Stimulated activated memory B cell treated with anti-CD40 and anti-IgM and Interleukin-4, amounts not matched to agents 10 μg/mL and 1 μg/mL and 100 μg/mL, for 72 hours (primary cell): ENCODE results near the gene P2RX6.
"Not testable (repeated sequence)": the region's sequence is repeated elsewhere in the genome, so short reads cannot be mapped to it uniquely, and the experiment has no call there.

Experiments
- ATAC-seq: fragments of 150-1000 bp; cut with Tn5 transposase; 2 replicates; pipeline ENCODE4 v1.10.0; 2021
- H3K27ac Mint-ChIP-seq: one replicate; pipeline ENCODE4 v1.8.0; 2022; ENCODE audit warnings: mild to moderate bottlenecking, mixed read lengths
- H3K27me3 Mint-ChIP-seq: one replicate; pipeline ENCODE4 v1.8.0; 2022; ENCODE audit warnings: mixed read lengths
- H3K36me3 Mint-ChIP-seq: one replicate; pipeline ENCODE4 v1.8.0; 2022; ENCODE audit warnings: mixed read lengths
- H3K4me1 Mint-ChIP-seq: one replicate; pipeline ENCODE4 v1.8.0; 2022; ENCODE audit warnings: mixed read lengths
- H3K4me3 Mint-ChIP-seq: one replicate; pipeline ENCODE4 v1.8.0; 2022; ENCODE audit warnings: mild to moderate bottlenecking, moderate library complexity, mixed read lengths
- H3K9me3 Mint-ChIP-seq: one replicate; pipeline ENCODE4 v1.8.0; 2022; ENCODE audit warnings: mixed read lengths

P2RX6 gene

DNA sequence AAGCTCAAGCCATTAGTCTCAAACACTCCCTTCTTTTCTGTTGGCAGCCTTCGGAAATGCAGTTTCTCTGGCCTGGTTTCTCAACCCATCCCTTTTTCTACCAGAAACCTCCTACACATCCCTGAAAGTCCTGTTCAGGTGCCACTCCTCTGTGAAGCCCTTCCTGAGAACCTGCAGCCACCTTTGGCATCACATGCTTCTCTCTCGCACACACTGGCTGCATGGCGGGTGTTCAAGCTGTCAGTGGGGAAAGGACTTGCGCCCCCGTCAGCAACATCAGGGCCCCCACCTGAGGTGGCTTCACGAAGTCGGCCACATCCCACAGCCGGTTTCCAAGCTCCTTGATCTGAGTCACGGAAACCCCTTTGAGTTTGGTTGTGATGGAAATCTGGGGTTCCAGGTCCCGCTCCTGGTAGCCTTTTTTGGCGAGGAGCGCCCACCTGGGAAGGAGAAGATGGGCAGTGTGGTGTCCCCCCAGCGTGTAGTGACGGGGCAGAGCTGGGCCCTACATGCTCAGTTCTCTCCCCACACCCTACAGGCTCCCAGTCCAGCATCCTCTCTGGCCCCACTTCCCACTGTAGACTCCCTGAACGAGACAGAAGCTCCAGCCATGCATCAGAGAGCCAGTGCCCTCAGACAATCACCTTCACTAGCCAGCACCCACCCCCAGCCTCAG, 29.0 kb downstream of the P2RX6 start:
- ATAC-seq, result no peak
- peaks cover 33% of the 10 kb centered on the region for H3K4me1 Mint-ChIP-seq
- H3K36me3 Mint-ChIP-seq, result no peaks in the 10 kb centered on the region
- H3K9me3 Mint-ChIP-seq, result no peaks in the 10 kb centered on the region
- H3K27me3 Mint-ChIP-seq, result peaks cover 53% of the 10 kb centered on the region
- no peak overlapping the region for H3K27ac Mint-ChIP-seq
- H3K4me3 Mint-ChIP-seq, result no peak overlapping the region

DNA sequence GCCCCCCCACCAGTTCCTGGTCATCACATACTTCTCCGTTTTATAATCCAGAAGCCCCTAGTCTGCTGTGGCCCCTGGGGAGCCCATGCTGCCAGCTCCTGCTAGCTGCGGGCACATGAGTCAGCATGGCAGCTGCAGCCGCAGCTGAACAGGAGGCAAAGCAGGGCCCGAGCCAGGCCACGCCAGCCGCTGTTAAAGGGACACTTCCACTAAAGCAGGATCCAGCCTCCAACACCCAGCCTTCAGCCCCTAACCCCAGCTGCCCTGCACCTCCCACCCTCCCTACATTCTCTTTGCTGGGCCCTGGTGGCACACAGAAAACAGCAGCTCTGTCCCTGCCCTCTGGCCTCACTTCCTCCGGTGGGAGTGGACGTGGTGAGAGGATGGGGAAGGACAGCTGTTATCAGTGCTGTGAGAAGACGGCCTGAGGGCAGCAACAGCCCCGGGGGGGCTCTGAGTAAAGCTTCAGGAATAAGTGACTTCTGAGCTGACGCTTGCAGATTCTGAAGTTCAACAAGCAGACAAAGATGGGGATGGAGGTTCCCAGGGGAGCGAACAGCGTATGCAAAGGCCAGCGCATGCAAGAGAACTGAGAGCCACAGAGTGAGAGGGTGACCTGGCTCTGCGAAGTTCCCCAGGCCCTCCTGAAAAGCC, 30.1 kb downstream of the P2RX6 start:
- peaks cover 47% of the 10 kb centered on the region for H3K27me3 Mint-ChIP-seq
- ATAC-seq, result peak; percentile 49
- peaks cover 33% of the 10 kb centered on the region for H3K4me1 Mint-ChIP-seq
- peak overlapping the region; percentile 88 for H3K4me3 Mint-ChIP-seq
- H3K27ac Mint-ChIP-seq, result peak overlapping the region; percentile 78
- no peaks in the 10 kb centered on the region for H3K9me3 Mint-ChIP-seq
- H3K36me3 Mint-ChIP-seq, result no peaks in the 10 kb centered on the region

- Mint-ChIP-seq H3K36me3 (no peaks in the 10 kb centered on the region), H3K4me3 (peak within 1 kb of the TSS; percentile 88)
Measured at GRCh38 chr22:21045585-21046294, 30.8 kb downstream of the P2RX6 start, which contains the start of gene LRRC74B. Gene LRRC74B (plus strand): TSS chr22:21045946. CDS start chr22:21045987, 41 bp downstream.

GRCh38 chr22:21047035-21047661, 32.2 kb downstream of the P2RX6 start:
- Mint-ChIP-seq H3K36me3 (no peaks in the 10 kb centered on the region), H3K9me3 (no peaks in the 10 kb centered on the region), H3K4me1 (peaks cover 39% of the 10 kb centered on the region), H3K4me3 (no peak overlapping the region), H3K27me3 (peaks cover 48% of the 10 kb centered on the region), H3K27ac (no peak overlapping the region)
- ATAC-seq, result no peak

More at GRCh38 chr22:21045585-21046294, 30.8 kb downstream of the P2RX6 start, which contains the start of gene LRRC74B:
- Mint-ChIP-seq H3K9me3 (no peaks in the 10 kb centered on the region), H3K27ac (peak within 1 kb of the TSS; percentile 78), H3K27me3 (peaks cover 43% of the 10 kb centered on the region), H3K4me1 (peaks cover 33% of the 10 kb centered on the region)
- ATAC-seq, result peak; percentile 95

DNA sequence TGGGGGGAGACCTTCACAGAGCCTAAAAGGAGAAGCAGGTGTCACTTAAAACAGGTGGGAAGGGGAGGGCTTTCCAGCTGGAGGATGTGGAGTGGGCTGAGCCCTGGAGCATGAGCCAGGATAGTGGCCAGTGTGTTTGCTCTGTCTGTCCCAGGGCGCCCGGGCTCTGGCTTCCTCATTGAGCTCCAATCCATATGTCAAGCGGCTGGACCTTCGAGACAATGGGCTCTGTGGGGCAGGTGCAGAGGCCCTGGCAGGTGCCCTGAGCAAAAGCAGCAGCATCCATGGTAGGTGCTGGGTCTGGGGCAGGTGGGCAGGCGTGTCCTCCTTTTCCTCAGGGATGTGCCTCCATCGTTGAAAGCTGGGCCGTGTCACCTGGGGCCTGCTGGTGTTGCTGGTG, 32.8 kb downstream of the P2RX6 start:
- Mint-ChIP-seq H3K36me3 (no peaks in the 10 kb centered on the region), H3K9me3 (no peaks in the 10 kb centered on the region), H3K27ac (no peak overlapping the region), H3K4me1 (peaks cover 39% of the 10 kb centered on the region), H3K4me3 (no peak overlapping the region), H3K27me3 (peaks cover 44% of the 10 kb centered on the region)
- no peak for ATAC-seq

DNA sequence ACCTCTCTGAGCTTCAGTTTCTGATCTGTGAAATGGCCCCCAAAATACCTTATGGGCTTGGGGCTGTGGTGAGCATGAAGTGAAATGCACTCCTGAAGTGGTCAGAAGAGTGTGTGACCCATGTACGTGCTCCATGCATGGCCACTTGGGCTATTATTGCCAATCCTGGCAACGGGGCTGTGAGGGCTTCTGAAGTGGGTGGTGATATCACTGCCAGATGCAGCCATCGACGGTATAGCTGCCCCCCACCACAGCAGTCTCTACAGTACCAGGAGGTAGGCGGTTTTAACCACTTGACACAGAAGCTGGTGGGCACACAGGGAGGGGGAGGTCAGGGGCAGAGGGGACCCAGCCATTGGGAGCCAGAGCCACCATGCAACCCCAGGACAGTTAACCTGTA, 33.5 kb downstream of the P2RX6 start:
- H3K27ac Mint-ChIP-seq, H3K4me3 Mint-ChIP-seq, H3K9me3 Mint-ChIP-seq, H3K36me3 Mint-ChIP-seq, ATAC-seq: not testable (repeated sequence)
- Mint-ChIP-seq H3K4me1 (peaks cover 31% of the 10 kb centered on the region), H3K27me3 (peaks cover 44% of the 10 kb centered on the region)

- peaks cover 26% of the 10 kb centered on the region for H3K4me1 Mint-ChIP-seq
- H3K36me3 Mint-ChIP-seq, ATAC-seq, H3K9me3 Mint-ChIP-seq, H3K27ac Mint-ChIP-seq, H3K4me3 Mint-ChIP-seq: not testable (repeated sequence)
- peaks cover 44% of the 10 kb centered on the region for H3K27me3 Mint-ChIP-seq
Measured at GRCh38 chr22:21048965-21049364, 34.0 kb downstream of the P2RX6 start.

DNA sequence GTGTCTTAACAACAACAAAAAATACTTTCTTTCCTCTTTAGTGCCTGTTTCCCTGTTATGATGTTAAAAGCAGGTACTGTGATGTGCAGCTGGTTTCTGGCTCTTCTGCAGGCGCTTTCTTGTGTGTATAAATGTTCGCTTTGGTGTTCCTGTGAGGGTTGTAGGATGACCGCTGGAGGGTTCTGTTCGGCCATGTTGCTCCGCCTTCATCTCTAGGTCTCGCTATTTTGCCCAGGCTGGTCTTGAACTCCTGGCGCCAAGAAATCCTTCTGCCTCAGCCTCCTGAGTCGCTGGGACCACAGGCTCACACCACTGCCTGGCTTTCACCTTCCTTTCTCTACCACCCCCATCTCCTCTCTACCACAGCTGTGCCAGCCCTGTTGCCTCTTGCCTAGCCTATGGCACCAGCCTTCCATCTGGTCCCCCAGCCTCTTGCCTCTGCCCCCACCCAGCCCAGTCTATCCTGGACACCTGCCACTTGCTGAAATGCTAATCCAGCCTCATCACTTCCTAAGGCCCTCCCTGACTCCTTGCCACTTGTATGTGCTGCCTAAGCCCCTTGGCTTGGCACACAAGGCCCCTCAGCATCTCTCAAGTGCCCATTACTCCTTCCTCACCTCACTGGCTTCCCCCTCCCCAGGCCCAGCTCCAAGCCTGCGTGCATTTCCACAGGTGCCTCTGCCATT, 36.3 kb downstream of the P2RX6 start:
- no peak overlapping the region for H3K4me3 Mint-ChIP-seq
- H3K9me3 Mint-ChIP-seq, result no peaks in the 10 kb centered on the region
- peaks cover 43% of the 10 kb centered on the region for H3K27me3 Mint-ChIP-seq
- peaks cover 16% of the 10 kb centered on the region for H3K4me1 Mint-ChIP-seq
- no peak overlapping the region for H3K27ac Mint-ChIP-seq
- no peaks in the 10 kb centered on the region for H3K36me3 Mint-ChIP-seq
- no peak for ATAC-seq

DNA sequence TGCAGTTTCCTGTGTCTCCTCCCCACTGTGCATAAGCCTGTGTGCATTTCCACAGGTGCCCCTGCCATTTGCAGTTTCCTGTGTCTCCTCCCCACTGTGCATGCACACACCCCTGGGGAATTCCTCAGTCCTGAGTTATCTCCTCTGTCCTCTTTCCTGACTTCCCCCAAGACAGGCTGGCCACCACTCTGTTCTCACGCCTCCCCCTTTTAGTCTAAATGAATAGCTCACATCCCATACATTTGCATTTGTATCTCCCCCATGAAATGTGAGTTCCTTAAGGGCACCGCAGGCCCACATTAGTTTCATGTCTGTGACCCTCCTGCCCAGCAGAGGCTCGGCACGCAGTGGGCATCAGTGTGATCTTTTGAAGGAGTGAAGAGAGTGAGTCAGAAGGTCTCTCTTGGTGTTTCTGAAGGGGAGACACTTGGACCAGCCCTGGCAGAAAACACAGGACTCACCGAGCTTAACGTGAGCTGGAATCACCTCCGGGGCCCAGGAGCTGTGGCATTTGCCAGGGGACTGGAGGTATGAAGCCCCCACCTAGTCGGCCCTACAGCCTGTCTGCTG, 37.0 kb downstream of the P2RX6 start:
- no peak for ATAC-seq
- H3K9me3 Mint-ChIP-seq, result no peaks in the 10 kb centered on the region
- H3K27ac Mint-ChIP-seq, result no peak overlapping the region
- no peak overlapping the region for H3K4me3 Mint-ChIP-seq
- H3K4me1 Mint-ChIP-seq, result peaks cover 16% of the 10 kb centered on the region
- H3K36me3 Mint-ChIP-seq, result no peaks in the 10 kb centered on the region
- H3K27me3 Mint-ChIP-seq, result peaks cover 49% of the 10 kb centered on the region

DNA sequence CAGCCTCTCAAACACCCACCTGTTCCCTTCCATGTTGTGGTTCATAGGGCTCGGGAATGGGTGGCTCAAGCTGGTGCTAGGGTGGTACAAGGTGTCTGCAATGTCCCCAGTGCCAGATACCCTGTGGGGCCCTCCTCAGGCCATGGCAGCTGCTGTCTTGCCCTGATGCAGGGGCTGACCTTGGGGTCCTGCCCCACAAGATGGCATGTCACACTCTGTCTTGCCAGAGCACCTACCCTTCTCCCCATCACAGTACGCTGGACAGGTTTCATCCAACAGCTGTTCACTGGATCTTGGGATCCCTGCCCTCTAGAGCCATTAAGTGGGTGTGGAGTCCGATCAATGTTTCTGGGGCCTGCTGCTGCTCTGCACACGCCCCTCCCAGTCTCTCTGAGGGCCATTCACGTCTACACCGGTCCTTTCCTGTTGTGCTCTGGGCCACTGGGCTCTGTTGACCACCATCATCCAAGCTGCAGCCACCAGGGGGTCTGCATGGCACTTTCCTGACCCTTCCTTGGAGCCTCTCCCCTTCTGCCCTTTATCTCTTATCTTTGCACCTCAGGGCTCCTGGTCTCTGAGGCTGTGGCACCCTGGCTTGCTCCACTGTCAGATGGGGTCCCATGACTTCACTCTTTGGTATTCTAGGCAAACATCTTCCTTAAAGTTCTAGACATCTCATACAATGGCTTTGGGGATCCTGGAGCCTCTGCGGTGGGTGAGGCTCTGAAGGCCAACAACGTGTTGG, 37.9 kb downstream of the P2RX6 start:
- no peaks in the 10 kb centered on the region for H3K36me3 Mint-ChIP-seq
- H3K27ac Mint-ChIP-seq, result no peak overlapping the region
- peaks cover 54% of the 10 kb centered on the region for H3K27me3 Mint-ChIP-seq
- ATAC-seq, result no peak
- no peaks in the 10 kb centered on the region for H3K9me3 Mint-ChIP-seq
- peaks cover 16% of the 10 kb centered on the region for H3K4me1 Mint-ChIP-seq
- no peak overlapping the region for H3K4me3 Mint-ChIP-seq

GRCh38 chr22:21054046-21054713, 39.2 kb downstream of the P2RX6 start:
- H3K9me3 Mint-ChIP-seq, result no peaks in the 10 kb centered on the region
- peaks cover 54% of the 10 kb centered on the region for H3K27me3 Mint-ChIP-seq
- H3K36me3 Mint-ChIP-seq, result no peaks in the 10 kb centered on the region
- H3K4me1 Mint-ChIP-seq, result peaks cover 16% of the 10 kb centered on the region
- H3K4me3 Mint-ChIP-seq, result no peak overlapping the region
- no peak for ATAC-seq
- H3K27ac Mint-ChIP-seq, result no peak overlapping the region

DNA sequence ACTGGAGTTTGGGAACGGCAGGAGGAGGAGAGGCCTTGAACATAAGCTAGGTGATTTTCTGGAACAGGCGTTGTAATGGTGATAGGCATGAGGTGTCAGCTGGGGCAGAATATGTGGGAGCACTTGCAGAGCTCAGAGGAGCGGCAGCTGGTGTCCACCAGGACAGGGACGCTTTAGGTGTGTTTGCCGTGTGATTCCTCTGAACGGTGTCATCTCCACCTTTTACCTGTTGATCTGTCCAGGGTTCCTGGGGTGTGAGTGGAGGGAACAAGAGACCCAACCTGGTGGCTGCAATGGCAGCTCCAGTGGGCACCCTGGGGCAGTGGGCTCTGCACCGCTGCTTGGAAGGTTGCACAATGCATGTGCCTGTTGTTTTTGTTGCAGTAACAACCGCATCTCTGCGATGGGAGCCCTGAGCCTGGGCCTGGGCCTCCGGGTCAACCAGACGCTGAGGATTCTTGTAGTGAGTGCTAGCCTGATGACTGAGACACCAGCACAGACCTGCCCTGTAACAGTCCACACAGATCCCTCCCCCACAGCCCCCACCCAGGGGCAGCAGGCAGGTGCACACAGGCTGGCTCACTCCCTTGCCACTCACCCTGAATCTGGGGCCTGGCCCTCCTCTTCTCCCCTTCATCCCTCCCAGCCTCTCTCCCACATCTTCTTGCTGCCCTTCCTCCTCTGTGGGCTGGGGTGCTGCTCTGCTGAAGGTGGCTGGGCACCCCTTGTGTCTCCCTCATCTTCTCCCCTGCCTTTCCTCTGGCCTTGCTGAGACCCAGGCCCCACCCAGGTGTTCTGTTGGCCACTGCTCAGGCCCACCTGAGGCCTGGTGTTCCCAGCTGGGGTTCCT, 40.0 kb downstream of the P2RX6 start:
- H3K9me3 Mint-ChIP-seq, result no peaks in the 10 kb centered on the region
- H3K36me3 Mint-ChIP-seq, result no peaks in the 10 kb centered on the region
- H3K27me3 Mint-ChIP-seq, result peaks cover 54% of the 10 kb centered on the region
- H3K27ac Mint-ChIP-seq, result no peak overlapping the region
- peaks cover 16% of the 10 kb centered on the region for H3K4me1 Mint-ChIP-seq
- H3K4me3 Mint-ChIP-seq, result no peak overlapping the region
- ATAC-seq, result no peak

DNA sequence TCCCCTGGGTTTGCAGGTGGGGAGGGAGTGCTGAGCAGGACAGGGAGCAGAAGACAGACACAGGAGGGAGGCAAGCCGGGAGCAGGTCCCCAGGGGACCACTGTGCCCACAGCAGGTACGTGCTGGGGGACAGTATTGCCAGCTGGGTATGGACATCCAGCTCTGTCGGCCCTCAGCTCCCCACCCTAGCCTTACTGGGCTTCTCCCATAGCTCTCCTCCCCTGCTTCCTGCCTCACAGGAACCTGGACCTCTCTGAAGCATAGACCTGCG, 40.5 kb downstream of the P2RX6 start:
- Mint-ChIP-seq H3K27ac (no peak overlapping the region), H3K4me3 (no peak overlapping the region)
- no peak for ATAC-seq

More for the DNA sequence above, 40.5 kb downstream of the P2RX6 start:
- Mint-ChIP-seq H3K4me1 (peaks cover 16% of the 10 kb centered on the region), H3K36me3 (no peaks in the 10 kb centered on the region), H3K9me3 (no peaks in the 10 kb centered on the region), H3K27me3 (peaks cover 54% of the 10 kb centered on the region)
